ENCODE results near the gene LILRB5. TPM values are rescaled to one million over a fixed set of nuclear protein-coding genes. Genes with fewer than 3 reads are reported as not detected.
"Not testable (repeated sequence)": the region's sequence is repeated elsewhere in the genome, so short reads cannot be mapped to it uniquely, and the experiment has no call there.

Gene LILRB5
- total RNA-seq, 1 experiment from 2014 or later, result not detected

DNA sequence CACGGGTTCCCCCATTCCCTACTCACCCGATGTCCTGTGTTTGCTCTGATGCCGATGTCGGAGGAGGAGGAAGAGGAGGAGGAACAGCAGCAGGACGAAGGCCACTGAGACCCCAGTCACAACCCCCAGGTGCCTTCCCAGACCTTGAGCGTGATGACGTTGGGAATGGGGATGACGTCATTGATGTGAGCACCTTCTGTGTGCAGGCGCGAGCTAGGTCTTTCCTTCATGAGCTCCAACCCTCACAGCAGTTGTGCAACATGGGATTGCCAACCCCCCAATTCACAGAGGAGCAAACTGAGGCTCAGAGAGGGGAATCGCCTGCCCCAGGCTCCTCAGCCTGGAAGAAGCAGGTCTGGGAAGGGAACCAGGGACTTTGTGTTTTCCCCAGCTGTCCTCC is 4.2 kb downstream of the LILRB5 start:
- in situ Hi-C loops (cut with HindIII; ENCODE audit: low pct_unique_long_range_greater_than_20kb, low sequenced_read_pairs), result no loop called here
- DNase-seq (ENCODE audit: low read depth), result no peak

DNA sequence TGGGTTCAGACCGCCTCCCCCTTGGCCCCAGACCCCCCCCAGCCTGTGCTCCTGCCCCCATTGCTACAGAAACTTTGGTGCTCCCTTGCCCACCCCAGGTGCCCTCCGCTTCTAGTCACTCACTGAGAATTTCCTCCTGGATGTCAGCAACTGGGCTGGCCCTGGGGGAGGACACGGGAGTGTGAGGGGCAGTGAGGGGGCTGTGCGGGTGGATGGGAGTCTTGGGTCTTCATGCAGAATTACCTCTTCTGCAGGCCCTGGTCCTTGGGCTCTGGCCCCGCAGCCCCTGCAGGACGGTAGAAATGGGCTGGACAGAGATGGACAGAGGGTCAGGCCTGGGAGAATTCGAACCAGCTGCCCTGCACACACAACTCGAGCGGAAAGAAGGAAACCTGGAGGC is 4.8 kb downstream of the LILRB5 start:
- DNase-seq (ENCODE audit: low read depth), result no peak
- in situ Hi-C loops (cut with HindIII; ENCODE audit: low pct_unique_long_range_greater_than_20kb, low sequenced_read_pairs), result no loop called here

DNA sequence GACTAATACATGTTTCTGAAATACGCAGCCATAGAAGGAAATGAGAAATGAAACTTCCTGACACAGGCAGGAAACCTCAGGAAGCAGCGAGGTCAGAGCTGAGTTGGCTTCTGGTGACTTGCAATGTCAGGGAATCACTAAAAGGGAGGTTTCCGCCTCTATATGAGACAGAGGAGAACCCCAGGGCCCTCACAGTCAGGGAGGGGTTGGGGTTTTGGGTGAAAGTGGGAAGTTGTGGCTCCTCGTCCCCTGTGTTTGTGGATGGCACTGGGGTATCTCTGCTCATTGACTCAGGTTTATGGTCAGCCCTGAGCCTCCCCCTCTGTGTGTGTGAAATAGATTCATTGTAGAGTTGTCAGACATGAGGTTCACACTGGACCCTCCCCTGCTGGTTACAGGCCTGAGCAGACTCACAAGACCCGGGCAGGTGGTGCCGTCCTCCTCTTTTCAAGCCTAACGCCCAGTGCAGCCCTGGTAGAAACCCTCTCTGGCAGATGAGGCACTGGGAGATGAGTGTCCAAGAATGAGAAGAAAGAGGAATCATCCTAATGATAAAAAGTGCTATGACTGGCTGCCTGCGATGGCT is 9.0 kb downstream of the LILRB5 start:
- in situ Hi-C loops (cut with HindIII; ENCODE audit: low pct_unique_long_range_greater_than_20kb, low sequenced_read_pairs), result no loop called here
- DNase-seq (ENCODE audit: low read depth), result no peak

DNA sequence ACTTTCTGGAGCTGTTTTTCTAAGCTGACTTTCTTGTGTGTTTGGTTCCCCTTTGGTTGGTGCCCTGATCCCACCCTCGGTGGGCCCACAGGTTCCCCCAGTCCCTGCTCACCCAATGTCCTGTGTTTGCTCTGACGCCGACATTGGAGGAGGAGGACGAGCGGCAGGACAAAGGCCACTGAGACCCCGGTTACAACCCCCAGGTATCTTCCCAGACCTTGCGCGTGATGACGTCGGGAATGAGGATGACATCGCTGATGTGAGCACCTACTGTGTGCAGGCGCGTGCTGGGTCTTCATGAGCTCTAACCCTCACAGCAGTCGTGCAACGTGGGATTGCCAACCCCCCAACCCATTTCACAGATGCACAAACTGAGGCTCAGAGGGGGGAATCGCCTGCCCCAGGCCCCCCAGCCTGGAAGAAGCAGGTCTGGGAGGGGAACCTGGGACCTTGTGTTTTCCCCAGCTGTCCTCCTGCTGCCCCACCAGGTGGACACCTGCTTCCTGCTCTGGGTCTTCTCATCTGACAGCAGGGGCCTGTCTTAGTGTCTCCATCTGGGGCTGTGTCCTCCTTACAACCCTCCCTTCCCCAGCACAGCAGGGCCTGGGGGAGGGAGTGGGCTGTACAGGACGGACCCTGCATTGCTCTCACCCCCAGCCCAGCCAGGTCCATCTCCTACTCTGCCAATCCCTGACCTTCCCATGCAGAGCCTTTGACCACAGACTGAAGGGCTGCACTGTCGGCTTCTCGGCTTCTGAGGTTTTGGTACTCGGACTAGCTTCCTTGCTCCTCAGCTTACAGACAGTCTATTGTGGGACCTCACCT is 9.8 kb downstream of the LILRB5 start:
- in situ Hi-C loops (cut with HindIII; ENCODE audit: low pct_unique_long_range_greater_than_20kb, low sequenced_read_pairs), result no loop called here
- no peak for DNase-seq (ENCODE audit: low read depth)

DNA sequence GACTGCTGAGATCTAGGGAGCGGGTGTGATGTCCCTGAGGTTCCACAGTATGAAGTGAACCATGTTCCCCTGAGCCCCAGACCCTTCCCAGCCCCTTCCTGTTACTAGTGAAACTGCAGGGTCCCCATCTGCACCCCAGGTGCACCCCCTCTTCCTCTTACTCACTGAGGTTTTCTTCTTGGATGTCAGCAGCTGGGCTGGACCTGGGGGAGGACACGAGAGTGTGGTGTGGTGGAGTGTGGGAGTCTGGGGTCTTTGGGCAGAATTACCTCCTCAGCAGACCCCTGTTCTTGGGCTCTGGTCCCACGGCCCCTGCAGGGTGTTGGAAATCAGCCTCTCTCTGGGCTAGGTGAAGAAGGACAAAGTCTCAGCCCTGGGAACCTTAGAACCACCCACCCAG is 11.1 kb downstream of the LILRB5 start:
- in situ Hi-C loops (cut with HindIII; ENCODE audit: low pct_unique_long_range_greater_than_20kb, low sequenced_read_pairs), result no loop called here

DNA sequence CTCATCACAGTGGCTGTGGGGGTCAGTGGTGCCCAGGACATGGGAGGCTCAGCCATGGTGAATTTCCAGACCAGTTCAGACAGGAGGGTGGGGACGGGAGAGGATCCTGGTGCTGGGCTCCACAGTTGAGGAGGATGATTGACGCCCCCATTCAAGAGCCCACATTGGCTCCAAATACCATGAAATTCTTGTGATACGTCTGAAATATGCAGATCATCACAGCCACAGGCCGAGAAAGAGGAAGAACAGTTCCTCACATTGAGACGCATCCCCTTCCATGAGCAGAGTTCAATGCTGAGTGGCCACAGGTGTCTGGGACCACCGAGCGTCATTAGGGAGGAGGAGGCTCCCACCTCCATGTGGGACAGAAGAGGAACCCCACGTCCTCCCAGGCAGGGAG is 13.3 kb downstream of the LILRB5 start:
- in situ Hi-C loops (cut with HindIII; ENCODE audit: low pct_unique_long_range_greater_than_20kb, low sequenced_read_pairs); DNase-seq (ENCODE audit: low read depth): not testable (repeated sequence)

More for the DNA sequence above, 11.1 kb downstream of the LILRB5 start:
- no peak for DNase-seq (ENCODE audit: low read depth)

DNA sequence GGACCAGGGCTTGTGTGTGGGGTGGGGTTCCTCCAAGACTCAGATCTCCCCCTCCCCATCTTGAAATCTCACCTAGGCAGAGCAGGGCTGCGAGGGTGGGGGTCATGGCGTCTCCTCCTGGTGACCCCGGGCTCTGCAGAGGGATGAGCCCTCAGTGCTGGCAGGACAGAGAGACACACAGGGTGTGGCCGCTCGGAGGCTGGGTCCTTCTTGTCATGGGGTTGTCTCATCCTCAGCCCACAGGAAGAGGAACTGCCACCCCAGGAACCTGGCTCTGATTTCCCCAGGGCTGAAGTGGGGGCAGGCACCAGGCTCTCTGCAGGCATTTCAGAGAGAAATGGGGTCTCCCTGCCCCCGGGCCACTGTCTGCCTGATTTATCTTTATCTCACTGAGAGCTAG is 14.4 kb downstream of the LILRB5 start, which contains the start of gene LILRA6:
Gene LILRA6, minus strand, starts transcription at position 145 of the 400 bp plus-strand sequence.
- DNase-seq (ENCODE audit: low read depth); in situ Hi-C loops (cut with HindIII; ENCODE audit: low pct_unique_long_range_greater_than_20kb, low sequenced_read_pairs): not testable (repeated sequence)

DNA sequence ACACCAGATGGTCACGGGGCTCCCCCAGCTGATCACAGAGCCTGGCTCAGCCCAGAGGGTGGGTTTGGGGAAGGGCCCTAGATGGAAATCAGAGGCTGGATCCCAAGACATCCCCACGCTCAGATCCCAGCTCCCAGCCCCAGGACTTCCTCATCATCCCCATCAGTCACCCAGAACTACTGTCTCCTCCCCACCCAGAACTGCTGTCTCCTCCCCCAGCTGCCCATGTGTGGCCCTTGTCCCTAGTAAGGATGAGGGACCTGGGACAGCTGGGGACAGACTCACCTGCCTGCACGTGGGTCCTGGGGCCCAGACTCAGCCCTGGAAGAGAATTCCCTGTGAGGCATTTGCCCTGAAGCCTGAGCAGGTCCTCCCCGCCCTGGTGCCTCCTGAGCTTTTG is 14.8 kb downstream of the LILRB5 start:
- in situ Hi-C loops (cut with HindIII; ENCODE audit: low pct_unique_long_range_greater_than_20kb, low sequenced_read_pairs); DNase-seq (ENCODE audit: low read depth): not testable (repeated sequence)

DNA sequence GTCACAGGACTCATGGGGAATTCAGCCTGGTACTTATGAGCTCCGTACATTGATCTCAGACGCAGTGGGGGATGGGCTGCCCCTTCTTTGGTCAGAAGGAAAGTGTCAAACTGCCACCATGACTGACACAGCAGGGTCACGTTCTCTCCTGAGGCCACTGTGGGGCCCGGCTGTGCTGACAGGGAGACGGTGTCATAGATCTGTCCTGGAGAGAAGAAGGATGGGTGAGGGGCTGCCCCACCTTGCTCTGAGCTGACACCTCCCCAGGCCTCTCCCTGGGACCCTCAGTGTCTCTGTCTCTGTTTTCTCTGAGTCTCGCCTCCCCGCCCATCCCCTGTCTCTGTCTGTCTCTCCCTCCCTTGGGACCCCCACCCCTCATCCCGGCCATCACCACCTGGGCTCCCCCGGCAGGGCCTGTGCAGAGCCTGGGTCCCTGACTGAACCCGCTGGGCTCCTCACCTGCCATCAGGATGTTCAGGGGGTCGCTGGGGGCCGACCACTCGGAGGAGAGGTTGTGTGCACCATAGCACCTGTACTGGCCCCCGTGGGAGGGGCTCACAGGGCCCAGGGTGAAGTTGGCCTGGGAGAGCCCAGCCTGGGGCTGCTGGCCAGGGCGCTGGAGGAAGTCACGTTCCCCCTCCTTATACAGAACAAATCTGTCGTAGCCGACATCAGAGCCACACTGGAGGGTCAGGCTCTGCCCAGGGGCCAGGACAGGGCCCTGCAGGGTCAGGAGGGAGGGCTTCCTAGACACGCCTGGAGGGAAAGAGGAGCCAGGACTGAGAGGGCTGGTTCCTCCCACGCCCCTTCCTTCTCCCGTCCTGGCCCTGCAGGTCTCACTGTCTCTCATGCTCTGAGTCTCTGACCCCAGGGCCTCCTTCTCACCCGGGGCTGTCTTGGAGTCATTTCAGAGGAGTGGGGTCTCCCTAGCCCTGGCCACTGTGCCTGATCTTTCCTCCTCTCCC is 16.4 kb downstream of the LILRB5 start:
- in situ Hi-C loops (cut with HindIII; ENCODE audit: low pct_unique_long_range_greater_than_20kb, low sequenced_read_pairs), result not testable (repeated sequence)

DNA sequence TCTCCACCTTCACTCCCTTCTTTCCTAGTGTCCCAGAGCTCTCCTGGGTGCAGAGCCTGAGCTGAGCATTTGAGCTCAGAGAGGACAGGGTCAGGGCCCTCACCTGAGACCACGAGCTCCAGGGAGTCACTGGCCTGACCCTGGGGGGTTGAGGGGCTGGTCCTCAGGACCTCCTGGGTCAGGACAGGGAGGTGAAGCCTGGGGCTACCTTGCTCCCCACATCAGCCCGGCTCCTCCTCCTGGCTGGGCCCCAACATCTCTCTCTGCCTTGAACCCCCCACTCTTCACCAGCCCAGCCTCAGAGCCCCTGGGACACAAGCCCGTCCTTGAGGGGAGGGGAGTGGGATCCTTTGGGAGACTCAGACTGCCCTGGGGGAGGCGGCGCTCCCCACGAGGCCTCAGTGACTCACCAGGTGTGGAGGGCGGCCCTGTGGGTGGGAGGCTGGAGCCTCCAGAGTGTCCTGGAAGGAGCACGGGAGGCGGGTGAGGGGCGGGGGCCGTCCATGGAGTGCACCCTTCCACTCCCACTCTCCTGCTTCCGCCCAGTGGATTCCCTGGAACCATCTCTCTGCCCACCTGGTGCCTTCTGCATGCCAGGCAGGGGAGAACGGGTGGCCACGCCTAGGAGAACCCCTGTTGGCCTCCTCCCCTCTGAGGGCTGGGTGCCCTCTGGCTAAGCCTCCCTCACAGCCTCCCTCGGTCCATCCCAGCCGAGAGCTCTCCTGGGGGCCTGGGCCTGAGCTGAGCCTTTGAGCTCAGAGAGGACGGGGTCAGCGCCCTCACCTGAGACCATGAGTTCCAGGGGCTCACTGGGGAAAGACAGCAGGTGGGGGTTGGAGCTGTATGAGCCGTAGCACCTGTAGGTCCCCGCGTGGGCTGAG is 17.3 kb downstream of the LILRB5 start:
- in situ Hi-C loops (cut with HindIII; ENCODE audit: low pct_unique_long_range_greater_than_20kb, low sequenced_read_pairs); DNase-seq (ENCODE audit: low read depth): not testable (repeated sequence)

More for the DNA sequence above, 16.4 kb downstream of the LILRB5 start:
- DNase-seq (ENCODE audit: low read depth), result not testable (repeated sequence)

DNA sequence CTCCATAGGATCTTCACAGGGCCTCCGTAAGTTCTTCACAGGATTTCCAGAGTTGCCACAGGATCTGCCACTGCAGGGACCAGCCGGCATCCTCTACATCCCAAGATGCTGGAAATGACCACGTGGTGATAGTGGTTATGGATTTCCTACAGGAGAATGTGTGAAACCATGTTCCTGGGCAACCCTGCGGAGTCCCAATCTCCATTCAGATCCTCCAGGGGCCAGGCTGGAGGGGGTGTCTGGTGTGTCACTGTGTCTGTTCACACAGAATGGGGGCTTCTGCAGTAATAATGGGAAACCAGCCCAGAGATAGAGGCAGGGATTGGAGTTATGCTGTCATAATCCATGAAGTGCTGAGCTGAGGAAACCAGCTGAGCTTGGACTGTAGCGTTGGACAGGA is 23.1 kb downstream of the LILRB5 start:
- no peak for DNase-seq (ENCODE audit: low read depth)
- in situ Hi-C loops (cut with HindIII; ENCODE audit: low pct_unique_long_range_greater_than_20kb, low sequenced_read_pairs), result no loop called here

DNA sequence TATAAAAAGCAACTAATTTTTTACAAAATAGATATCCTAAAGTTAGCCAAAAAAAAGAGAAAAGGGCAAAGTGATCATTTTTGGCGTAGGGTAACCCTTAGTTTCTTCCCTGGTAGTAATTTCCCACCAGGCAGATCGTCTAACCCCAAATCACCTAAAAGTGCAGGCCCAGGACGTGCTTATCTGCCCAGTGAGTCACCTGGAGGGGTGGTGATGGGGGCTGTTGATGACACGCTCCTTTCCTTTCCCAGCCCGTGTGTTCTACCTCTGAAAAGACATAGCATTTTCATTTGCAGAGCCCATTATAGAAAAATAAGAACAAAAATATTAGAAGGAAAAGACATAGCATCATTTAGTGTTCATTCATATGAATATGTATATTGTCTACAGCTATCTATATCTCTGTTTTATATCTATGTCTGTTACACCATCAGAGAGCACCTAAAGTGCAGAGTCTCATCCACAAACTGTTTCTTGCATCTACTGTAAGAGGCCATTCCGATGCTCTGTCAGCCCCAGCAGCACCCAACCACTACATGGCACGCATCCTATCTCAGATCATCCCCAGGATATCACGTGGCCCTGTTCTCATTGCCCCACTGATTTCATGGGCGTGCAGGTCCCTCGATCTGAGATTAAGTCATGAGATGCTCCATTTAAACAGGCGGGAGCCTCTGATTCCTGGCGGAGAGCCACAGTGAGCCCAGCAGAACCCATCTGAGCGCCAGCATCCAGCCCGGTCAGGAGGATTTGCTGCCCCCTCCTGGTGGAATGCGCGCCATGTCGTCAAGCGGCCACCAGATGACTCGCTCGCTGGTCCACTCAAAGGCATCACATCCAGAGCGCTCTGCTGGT is 25.8 kb downstream of the LILRB5 start:
- in situ Hi-C loops (cut with HindIII; ENCODE audit: low pct_unique_long_range_greater_than_20kb, low sequenced_read_pairs), result no loop called here
- DNase-seq (ENCODE audit: low read depth), result peak; percentile 88

DNA sequence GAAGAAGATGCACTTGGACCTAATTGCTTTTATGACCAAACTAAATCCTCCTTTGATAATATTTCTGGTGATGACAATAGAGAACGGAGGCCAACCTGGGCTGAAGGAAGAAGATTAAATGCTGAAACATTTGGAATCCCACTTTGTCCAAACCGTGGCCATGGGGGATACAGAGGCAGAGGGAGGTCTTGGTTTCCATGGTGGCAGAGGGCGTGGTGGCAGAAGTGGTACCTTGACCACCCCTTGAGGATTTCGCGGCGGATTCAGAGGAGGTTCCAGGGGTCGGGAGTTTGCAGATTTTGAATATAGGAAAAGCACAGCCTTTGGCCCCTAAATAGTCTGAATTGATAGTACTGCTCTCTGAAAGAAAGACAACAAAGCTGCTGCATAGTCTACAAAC is 27.0 kb downstream of the LILRB5 start:
- no peak for DNase-seq (ENCODE audit: low read depth)
- in situ Hi-C loops (cut with HindIII; ENCODE audit: low pct_unique_long_range_greater_than_20kb, low sequenced_read_pairs), result no loop called here

DNA sequence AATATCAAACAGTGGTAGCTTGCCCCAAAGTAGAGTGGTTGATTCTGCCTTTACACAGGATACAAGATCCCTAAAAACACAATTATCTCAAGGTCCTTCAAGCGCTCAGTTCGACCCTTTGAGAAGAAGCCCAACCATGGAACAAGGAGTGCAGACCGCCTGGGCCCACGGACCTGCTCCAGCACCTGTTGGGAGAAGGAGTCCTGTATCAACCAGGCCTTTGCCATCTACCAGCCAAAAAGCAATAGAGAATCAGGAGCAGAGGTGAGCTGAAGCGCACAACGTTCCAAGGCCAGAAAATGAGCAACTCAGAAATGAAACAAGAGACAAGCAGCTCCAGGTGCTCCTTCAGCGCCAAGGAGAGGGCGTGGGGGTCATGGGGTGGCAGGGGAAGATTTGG is 27.9 kb downstream of the LILRB5 start:
- in situ Hi-C loops (cut with HindIII; ENCODE audit: low pct_unique_long_range_greater_than_20kb, low sequenced_read_pairs), result no loop called here
- no peak for DNase-seq (ENCODE audit: low read depth)

DNA sequence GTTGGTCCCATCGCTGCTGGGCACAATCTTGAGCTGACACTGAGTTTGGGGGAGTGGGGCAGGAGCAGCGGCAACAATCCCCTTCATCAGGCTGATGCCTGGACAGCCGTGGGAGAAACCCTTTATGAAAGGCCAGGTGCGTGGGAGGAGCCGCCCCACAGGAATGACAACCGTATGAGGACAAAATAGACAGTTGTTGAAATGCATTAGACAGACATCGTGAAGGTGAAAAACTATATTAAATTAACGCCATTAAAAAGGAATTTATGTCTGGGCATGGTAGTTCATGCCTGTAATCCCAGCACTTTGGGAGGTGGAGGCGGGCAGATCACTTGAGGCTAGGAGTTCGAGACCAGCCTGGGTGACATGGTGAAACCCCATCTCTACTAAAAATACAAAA is 32.5 kb downstream of the LILRB5 start:
- in situ Hi-C loops (cut with HindIII; ENCODE audit: low pct_unique_long_range_greater_than_20kb, low sequenced_read_pairs); DNase-seq (ENCODE audit: low read depth): not testable (repeated sequence)

DNA sequence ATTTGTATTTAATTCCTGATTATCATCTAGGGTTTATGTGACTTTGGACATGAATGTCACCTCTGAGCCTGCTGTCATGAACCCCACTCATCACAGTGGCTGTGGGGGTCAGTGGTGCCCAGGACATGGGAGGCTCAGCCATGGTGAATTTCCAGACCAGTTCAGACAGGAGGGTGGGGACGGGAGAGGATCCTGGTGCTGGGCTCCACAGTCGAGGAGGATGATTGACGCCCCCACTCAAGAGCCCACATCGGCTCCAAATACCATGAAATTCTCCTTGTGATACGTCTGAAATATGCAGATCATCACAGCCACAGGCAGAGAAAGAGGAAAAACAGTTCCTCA is 33.2 kb downstream of the LILRB5 start:
- DNase-seq (ENCODE audit: low read depth); in situ Hi-C loops (cut with HindIII; ENCODE audit: low pct_unique_long_range_greater_than_20kb, low sequenced_read_pairs): not testable (repeated sequence)
